SU-DHL-6 (cell line): ENCODE data around the gene NCAPD3.

ENCODE experiments used
- H2AFZ ChIP-seq: fragments of 200-600 bp; sonication (generic); 2 replicates; pipeline ENCODE4 v1.6.1; 2014; ENCODE audit warnings: low read depth, mild to moderate bottlenecking, moderate library complexity, mixed read lengths, antibody characterized with exemption, low read length; ENCODE audit not compliant: severe bottlenecking
- H3F3A ChIP-seq: fragments of 200-600 bp; shearing (Covaris generic); 2 replicates; pipeline ENCODE4 v1.6.0; 2016; ENCODE audit warnings: antibody characterized with exemption, mild to moderate bottlenecking; ENCODE audit not compliant: insufficient read depth
- H3K27ac ChIP-seq: fragments of 200-600 bp; sonication (generic); 2 replicates; pipeline ENCODE4 v1.5.1; 2016; ENCODE audit warnings: low read depth, mild to moderate bottlenecking, low read length, moderate library complexity, mixed read lengths
- H3K27me3 ChIP-seq: fragments of 200-600 bp; sonication (generic), shearing (Covaris generic); 2 replicates; pipeline ENCODE4 v1.6.0; 2014; ENCODE audit warnings: mild to moderate bottlenecking, low read length
- H3K36me3 ChIP-seq: fragments of 200-600 bp; sonication (generic); 2 replicates; pipeline ENCODE4 v1.6.1; 2014; ENCODE audit warnings: mild to moderate bottlenecking, low read length, mixed read lengths
- H3K4me2 ChIP-seq: fragments of 300-600, 200-600 bp; shearing (Covaris generic), sonication (generic); 2 replicates; pipeline ENCODE4 v1.6.0; 2014; ENCODE audit warnings: low read length, low read depth, mild to moderate bottlenecking; ENCODE audit not compliant: poor library complexity, severe bottlenecking
- H3K4me3 ChIP-seq: fragments of 200-600 bp; sonication (generic); 2 replicates; pipeline ENCODE4 v1.5.1; 2014; ENCODE audit warnings: antibody characterized with exemption, low read length, mild to moderate bottlenecking, mixed read lengths; ENCODE audit not compliant: insufficient read depth, poor library complexity, severe bottlenecking
- H3K79me2 ChIP-seq: fragments of 200-600 bp; sonication (generic); 2 replicates; pipeline ENCODE4 v1.6.1; 2014; ENCODE audit warnings: mild to moderate bottlenecking, low read length, moderate library complexity; ENCODE audit not compliant: insufficient read depth
- H3K9ac ChIP-seq: fragments of 200-600 bp; sonication (generic); 2 replicates; pipeline ENCODE4 v1.7.0; 2014; ENCODE audit warnings: mild to moderate bottlenecking, low read length
- H3K9me2 ChIP-seq: fragments of 200-600 bp; sonication (generic); replicated peaks from 2 replicates; pipeline ENCODE4 v1.6.1; 2014; ENCODE audit warnings: low read length; ENCODE audit not compliant: insufficient read depth
- H3K9me3 ChIP-seq: fragments of 200-600 bp; sonication (generic); 2 replicates; pipeline ENCODE4 v1.6.1; 2014; ENCODE audit warnings: low read length, mixed read lengths; ENCODE audit not compliant: insufficient read depth
- H4K20me1 ChIP-seq: fragments of 200-600 bp; sonication (generic); 2 replicates; pipeline ENCODE4 v1.6.1; 2014; ENCODE audit warnings: low read depth, mild to moderate bottlenecking, antibody characterized with exemption, low read length, moderate library complexity, mixed read lengths
- EZH2phosphoT487 ChIP-seq: fragments of 200-600 bp; sonication (generic), shearing (Covaris generic); conservative IDR thresholded peaks from 2 replicates; pipeline ENCODE4 v1.6.1; 2018; ENCODE audit warnings: mild to moderate bottlenecking, antibody characterized with exemption, low read length, moderate library complexity, mixed read lengths
- TF ChIP-seq, protein P1 (sequence below): fragments of 200-600 bp; sonication (generic); IDR thresholded peaks from one replicate; pipeline ENCODE4 v1.5.1; 2017; ENCODE audit warnings: antibody characterized with exemption, mild to moderate bottlenecking, low read length, moderate library complexity; ENCODE audit not compliant: insufficient read depth, poor library complexity, severe bottlenecking

NCAPD3 gene

GRCh38 chr11:134155456-134155855, 68.3 kb downstream of the NCAPD3 start:
- H3K79me2 ChIP-seq = no peaks in the 10 kb centered on the region
- no peaks in the 10 kb centered on the region for H3K36me3 ChIP-seq
- H3F3A ChIP-seq = no peaks in the 10 kb centered on the region
- no peak overlapping the region for H2AFZ ChIP-seq
- H3K9me3 ChIP-seq = no peaks in the 10 kb centered on the region
- no peak overlapping the region for H3K4me3 ChIP-seq
- no peak overlapping the region for H3K4me2 ChIP-seq
- no peak overlapping the region for H3K27ac ChIP-seq
- no peak overlapping the region for H3K9ac ChIP-seq
- H4K20me1 ChIP-seq = no peaks in the 10 kb centered on the region
- no peak for TF ChIP-seq EZH2phosphoT487
- TF ChIP-seq, protein P1, sequence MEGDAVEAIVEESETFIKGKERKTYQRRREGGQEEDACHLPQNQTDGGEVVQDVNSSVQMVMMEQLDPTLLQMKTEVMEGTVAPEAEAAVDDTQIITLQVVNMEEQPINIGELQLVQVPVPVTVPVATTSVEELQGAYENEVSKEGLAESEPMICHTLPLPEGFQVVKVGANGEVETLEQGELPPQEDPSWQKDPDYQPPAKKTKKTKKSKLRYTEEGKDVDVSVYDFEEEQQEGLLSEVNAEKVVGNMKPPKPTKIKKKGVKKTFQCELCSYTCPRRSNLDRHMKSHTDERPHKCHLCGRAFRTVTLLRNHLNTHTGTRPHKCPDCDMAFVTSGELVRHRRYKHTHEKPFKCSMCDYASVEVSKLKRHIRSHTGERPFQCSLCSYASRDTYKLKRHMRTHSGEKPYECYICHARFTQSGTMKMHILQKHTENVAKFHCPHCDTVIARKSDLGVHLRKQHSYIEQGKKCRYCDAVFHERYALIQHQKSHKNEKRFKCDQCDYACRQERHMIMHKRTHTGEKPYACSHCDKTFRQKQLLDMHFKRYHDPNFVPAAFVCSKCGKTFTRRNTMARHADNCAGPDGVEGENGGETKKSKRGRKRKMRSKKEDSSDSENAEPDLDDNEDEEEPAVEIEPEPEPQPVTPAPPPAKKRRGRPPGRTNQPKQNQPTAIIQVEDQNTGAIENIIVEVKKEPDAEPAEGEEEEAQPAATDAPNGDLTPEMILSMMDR = no peak
- no peaks in the 10 kb centered on the region for H3K27me3 ChIP-seq
- no peaks in the 10 kb centered on the region for H3K9me2 ChIP-seq

- Histone ChIP-seq H3K27ac (no peak overlapping the region), H3K9ac (no peak overlapping the region), H3K79me2 (no peaks in the 10 kb centered on the region), H3K9me2 (no peaks in the 10 kb centered on the region), H3K36me3 (no peaks in the 10 kb centered on the region), H3K9me3 (no peaks in the 10 kb centered on the region), H3F3A (no peaks in the 10 kb centered on the region), H3K27me3 (no peaks in the 10 kb centered on the region), H2AFZ (no peak overlapping the region), H4K20me1 (no peaks in the 10 kb centered on the region), H3K4me3 (no peak overlapping the region), H3K4me2 (no peak overlapping the region)
- no peak for TF ChIP-seq EZH2phosphoT487
- TF ChIP-seq, protein P1 = no peak
Observed at GRCh38 chr11:134154441-134154840, 69.3 kb downstream of the NCAPD3 start.

- no peak overlapping the region for H3K9ac ChIP-seq
- no peaks in the 10 kb centered on the region for H3K36me3 ChIP-seq
- H3K27ac ChIP-seq = no peak overlapping the region
- H3K4me2 ChIP-seq = no peak overlapping the region
- no peak overlapping the region for H3K4me3 ChIP-seq
- no peaks in the 10 kb centered on the region for H3K9me3 ChIP-seq
- no peak overlapping the region for H2AFZ ChIP-seq
- TF ChIP-seq, protein P1 = no peak
- TF ChIP-seq EZH2phosphoT487 = no peak
- no peaks in the 10 kb centered on the region for H3K27me3 ChIP-seq
- H3F3A ChIP-seq = no peaks in the 10 kb centered on the region
- H4K20me1 ChIP-seq = no peaks in the 10 kb centered on the region
- no peaks in the 10 kb centered on the region for H3K9me2 ChIP-seq
- H3K79me2 ChIP-seq = no peaks in the 10 kb centered on the region
Observed at GRCh38 chr11:134153147-134153905, 70.4 kb downstream of the NCAPD3 start.
